HG02610 (cell line): ENCODE measurements around the gene CCDC180.
"Not testable (repeated sequence)": the region's sequence is repeated elsewhere in the genome, so short reads cannot be mapped to it uniquely, and the experiment has no call there.

ENCODE experiments used
- ATAC-seq: cut with Tn5 transposase; IDR thresholded peaks from one replicate; pipeline ENCODE4 v1.9.1; 2021; ENCODE audit warnings: mild to moderate bottlenecking, moderate library complexity; ENCODE audit not compliant: unreplicated experiment

Gene CCDC180

DNA sequence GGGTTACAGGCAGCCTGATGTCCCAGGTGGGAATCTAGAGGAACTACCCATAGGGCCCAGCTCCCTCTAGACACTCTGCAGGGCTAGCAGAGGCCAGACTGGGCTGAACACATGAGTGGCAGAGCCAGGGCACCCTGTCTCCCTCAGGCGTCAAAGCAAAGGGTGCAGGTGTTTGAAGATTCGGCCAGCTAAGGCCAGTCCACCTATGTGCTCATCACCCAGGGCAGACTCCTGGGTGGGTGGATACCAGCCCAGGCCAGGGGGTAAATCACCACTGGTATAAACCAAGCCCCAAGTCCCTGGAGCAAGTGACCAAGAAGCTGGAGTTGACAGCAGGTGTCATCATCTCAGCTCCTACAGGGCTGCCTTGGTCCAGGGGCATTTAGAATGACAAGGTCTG lies 3.4 kb downstream of the CCDC180 start:
- no peak for ATAC-seq

DNA sequence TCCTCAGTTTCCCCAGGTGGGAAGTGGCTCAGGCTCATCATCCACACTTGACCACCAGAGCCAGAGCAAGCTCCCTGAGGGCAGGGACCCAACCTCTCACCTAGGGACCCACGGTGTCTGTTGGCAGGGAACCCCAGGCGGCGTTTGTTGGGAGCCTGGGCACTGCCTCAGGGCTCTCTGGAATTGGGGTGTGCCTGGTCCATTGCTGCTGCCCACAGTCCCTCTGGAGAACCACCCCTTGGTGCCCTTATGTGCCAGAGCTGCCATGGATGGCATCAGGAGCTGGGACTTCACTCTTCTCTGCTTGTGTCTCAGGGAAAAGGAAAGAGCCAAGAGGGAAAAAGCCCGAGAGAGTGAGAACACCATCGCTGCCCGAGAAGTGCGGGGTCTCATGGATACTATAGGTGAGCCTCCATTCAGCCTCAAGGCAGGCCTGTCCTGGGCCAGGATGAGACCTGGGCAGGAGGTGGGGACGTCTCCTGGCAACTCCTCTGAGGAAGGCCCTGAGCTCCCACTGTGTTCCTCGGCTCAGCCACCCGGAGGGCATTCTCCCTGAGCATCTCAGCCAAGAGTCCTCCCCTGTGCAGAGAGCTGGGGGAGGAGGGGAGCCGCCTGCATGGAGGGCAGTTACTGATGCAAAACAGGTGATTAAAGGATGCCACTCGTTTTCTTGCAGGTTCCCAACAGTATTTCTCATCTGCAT lies 4.5 kb downstream of the CCDC180 start:
- ATAC-seq: no peak

DNA sequence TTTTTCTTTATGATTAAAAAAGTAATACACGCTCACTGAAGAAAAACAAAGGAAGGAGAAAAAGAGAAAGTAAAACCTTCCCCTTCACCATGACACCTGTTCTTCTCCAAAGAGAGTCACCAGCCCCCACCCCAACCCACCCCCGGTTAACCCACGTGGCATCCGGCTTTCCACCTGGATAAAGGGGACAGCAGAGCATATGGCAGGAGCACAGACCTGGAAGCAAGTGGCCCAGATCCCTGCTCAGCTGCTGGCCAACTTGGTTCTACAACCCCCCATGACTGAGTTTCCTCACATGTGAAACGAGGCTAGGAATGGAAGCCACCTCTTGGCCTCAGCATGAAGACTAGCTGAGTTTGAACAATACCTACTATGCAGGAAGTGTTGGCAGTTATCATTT lies 5.1 kb downstream of the CCDC180 start:
- no peak for ATAC-seq

DNA sequence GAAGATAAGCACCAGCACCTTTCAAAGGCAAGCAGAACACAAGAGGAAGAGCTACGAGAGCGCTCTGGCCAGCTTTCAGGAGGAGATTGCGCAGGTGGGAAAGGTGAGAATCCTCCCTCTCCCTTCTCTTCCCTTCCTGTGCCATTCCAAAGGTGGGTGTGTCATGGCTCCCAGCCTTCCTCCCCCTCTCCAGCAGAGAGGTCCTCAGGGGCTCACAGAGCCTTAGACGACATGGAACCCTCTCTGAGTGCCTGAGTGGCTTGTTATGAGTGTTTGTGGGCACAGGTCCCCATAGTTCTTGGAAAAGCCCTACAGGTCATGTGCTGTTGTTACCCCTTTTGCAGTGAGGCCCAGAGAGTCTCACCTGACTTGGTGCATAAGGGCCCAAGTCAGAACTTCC lies 5.8 kb downstream of the CCDC180 start:
- no peak for ATAC-seq

DNA sequence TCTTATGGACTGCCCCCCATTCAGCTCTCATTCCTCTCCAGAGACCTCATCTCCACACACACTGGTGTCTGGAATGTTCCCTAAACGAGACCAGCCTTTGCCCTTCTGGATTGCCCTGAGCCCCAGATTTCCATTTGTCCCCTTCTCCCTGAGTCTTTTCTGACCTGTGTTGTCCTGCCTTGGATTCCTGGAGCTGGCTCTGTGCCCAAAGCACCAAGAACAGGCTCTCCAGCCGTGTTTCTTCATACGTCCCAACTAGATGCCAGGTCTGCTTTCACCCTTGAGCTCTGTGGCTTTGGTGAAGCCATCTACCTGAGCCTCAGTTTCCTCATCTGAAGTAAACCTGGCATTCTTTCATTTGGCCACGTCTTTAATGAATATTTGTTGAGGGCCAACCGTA lies 6.3 kb downstream of the CCDC180 start:
- no peak for ATAC-seq

DNA sequence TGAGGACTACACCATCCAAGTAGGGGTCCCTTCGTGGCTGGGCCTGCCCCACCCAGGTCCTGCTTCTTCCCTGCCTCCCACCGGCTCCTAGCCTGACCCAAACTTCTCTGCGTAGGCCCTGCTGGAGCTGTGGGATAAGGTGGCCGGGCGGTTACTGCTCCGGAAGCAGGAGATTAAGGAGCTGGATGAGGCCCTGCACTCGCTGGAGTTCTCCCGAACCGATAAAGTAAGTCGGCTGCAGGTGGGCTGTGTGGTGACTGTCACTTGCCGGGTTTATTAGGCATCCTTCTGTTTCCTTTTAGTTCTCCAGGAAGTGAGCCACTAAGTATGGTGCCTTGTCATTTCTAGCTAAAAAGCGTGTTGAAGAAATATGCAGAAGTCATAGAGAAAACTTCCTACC lies 7.0 kb downstream of the CCDC180 start:
- no peak for ATAC-seq

DNA sequence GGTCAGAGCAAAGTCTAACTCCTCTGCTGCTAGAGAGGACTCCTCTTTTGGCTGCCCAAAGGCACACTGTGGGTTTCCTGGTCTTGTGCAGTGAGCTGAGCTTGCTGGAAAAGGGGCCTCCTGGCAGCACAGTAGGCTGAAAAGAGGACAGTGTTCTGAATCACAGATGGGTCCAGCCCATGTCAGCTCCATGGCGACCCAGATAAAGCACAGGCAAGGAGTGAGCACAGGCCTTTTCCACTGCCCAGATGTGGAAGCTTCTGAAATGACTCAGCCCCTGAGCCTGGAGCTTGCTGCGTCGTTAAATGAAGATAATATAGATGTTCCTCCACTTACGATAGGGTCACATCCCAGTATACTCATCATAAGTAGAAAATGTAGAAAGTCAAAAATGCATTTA lies 8.1 kb downstream of the CCDC180 start:
- no peak for ATAC-seq

DNA sequence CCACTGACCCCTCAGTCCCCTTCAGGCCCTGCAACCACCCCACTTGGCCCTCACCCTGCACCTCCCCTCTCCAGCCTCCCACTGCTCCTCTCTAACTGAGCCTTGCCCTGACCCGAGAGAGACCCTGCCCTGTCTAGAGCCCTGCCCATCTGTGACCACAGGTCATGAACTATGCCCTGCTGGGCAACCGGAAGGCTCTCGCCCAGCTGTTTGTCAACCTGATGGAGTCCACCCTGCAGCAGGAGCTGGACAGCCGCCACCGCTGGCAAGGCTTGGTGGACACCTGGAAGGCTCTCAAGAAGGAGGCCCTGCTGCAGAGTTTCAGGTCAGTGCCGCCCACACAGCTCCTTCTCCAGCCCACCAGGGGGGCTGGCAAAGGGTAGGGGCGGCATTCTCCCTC lies 9.4 kb downstream of the CCDC180 start:
- ATAC-seq: no peak

DNA sequence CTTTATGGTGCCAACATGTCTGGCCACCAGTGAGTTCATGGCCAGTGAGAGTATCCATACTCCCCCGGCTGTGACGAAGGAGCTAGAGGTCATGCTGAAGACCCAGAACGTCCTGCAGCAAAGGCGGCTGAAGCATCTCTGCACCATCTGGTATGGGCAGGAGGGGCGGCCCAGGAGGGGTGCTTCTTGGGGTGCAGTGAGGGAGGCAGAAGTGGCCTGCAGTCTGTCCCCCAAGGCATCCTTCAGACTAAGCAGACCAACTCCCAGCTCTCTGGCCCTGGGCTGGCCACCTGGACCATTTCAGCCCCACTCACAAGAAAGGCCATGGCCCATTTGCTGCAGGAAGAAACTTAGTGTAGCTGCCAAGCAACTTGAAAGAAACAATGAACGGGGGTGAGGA lies 11.0 kb downstream of the CCDC180 start:
- ATAC-seq: no peak

DNA sequence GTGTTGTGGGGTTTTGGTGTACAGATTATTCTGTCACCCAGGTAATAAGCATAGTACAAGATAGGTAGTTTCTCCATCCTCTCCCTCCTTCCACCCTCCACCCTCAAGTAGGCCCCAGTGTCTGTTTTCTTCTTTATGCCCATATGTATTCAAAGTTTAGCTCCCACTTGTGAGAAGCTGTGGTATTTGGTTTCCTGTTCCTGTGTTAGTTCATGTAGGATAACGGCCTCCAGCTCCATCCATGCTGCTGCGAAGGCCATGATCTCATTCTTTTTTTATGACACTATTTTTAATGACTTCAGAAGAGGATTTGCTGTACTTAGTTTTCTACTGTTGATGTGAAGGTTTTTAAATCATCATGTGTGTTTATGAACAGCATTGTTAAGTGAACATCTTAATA lies 11.9 kb downstream of the CCDC180 start:
- no peak for ATAC-seq

DNA sequence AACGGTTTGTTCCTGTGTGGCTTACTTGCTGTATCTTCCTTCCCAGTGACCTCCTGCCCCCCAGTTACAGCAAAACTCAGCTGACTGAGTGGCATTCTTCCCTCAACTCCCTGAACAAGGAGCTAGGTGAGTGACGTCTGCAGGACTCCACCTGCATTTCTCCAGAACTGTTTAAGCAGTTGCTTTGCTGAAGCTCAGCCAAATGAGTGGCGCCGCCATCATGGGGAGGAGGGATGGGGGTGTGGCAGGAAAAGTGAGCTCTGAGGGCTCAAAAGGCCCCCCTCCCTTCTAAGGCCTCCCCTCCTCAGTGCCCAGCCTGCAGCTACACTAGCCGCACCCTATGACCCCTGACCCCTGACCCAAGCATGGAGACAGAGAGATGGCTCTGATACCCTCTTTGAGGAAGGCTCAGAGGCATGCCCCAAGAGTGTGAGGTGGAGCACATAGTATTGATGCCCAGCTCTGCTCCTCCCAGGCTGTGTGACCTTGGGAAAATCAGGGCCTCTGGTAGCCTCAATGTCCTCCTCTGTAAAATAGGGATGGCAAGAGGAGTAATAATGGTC lies 12.7 kb downstream of the CCDC180 start:
- no peak for ATAC-seq

DNA sequence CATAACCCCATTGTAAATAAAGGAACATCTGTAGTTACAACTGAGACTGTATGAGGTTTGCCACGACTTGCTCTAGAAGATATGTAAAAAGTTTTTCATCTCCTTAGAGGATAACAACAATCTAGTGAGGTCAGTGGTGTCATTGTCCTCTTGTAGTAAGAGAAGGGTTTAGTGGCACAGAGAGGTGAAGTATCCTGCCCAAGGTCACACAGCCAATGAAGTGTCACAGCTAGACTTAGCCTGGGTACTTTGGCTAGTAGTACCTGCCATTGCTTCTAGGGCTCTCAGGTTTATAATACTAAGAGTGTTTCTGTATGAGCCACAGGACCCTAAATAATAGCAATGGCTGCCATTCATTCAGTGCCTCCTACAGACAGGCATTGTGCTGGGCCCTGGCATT lies 13.8 kb downstream of the CCDC180 start:
- ATAC-seq: no peak

DNA sequence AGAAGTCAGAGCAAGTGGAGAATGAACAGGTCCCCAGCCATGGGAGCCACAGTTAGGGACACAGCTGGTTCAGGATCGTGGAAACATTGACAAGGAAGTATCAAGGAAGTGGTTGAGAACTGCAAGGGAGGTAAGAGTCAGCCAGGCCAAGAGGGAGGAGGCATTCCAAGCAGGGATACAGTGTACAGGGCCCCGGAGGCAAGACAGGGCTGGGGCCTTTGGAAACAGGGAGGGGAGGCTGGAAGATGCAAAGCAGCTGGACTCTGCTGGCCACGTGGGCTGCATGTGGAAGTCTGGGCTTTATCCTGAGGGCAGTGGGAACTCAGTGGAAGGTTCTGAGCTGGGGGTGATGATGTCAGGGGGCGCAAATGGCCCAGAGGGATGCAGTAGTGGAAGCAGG lies 14.2 kb downstream of the CCDC180 start:
- ATAC-seq: no peak

DNA sequence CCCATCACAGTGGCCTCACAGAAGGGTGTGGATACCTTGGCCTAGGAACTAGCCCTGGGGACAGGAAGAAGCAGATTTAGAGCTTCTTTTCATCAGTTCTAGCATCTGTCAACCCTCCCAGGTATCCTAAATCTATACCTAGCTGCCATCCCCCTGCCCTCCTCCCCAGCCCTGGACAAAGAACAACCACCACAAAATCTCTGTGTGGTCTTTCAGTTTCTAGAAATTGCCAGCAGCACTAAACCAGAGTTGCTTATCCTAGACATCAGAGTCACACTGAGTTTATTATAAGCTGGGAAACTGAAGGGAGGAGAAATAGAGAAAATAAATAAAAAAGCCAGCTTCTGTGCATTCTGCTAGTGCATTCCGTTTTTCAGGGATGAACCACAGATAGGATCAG lies 14.6 kb downstream of the CCDC180 start:
- no peak for ATAC-seq

DNA sequence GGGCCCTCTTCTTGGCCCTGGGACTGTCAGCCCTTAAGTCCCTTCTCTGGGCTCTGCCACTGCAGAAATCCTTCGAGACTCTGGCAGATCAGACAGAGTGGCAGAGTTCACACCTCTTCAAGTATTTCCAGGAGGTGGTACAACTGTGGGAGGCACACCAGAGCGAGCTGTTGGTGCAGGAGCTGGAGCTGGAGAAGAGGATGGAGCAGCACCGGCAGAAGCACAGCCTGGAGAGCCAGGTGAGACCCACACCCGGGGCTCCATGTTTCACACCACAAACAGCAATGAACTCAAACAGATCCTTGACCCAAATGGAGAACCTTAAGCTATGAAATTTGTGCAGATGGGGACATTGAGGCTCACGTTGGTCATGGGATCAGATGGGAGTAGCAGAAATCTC lies 17.5 kb downstream of the CCDC180 start:
- ATAC-seq: no peak

DNA sequence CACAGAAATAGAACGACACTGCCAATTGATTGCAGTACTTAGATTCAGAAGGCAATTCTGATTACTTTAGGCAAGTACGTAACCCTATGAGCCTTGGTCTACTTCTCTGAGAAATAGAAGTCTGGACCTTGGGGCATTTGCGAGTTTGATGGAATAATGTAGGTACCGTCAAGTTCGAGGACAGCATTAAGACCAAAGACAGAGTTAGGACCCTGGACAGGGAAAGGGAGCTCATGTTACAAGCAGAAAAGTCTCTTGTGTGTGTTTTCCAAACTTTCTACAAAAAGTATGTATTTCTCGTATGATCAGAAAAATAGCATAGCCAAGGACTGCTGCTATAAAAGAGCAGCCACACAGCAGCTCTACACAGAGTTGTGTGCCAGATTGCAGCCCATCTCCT lies 20.1 kb downstream of the CCDC180 start:
- ATAC-seq: no peak

DNA sequence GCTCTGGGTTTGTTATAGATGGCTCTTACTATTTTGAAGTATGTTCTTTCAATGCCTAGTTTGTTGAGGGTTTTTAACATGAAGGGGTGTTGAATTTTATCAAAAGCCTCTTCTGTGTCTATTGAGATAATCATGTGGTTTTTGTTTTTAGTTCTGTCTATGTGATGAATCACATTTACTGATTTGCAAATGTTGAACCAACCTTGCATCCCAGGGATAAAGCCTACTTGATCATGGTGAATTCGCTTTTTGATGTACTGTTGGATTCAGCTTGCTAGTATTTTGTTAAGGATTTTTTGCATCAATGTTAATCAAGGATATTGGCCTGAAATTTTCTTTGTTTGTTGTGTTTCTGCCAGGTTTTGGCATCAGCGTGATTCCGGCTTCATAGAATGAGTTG lies 25.5 kb downstream of the CCDC180 start:
- no peak for ATAC-seq

DNA sequence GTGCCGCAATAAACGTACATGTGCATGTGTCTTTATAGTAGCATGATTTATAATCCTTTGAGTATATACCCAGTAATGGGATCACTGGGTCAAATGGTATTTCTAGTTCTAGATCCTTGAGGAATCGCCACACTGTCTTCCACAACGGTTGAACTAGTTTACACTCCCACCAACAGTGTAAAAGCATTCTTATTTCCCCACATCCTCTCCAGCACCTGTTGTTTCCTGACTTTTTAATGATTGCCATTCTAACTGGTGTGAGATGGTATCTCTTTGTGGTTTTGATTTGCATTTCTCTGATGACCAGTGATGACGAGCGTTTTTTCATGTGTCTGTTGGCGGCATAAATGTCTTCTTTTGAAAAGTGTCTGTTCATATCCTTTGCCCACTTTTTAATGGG lies 28.2 kb downstream of the CCDC180 start:
- ATAC-seq: not testable (repeated sequence)

DNA sequence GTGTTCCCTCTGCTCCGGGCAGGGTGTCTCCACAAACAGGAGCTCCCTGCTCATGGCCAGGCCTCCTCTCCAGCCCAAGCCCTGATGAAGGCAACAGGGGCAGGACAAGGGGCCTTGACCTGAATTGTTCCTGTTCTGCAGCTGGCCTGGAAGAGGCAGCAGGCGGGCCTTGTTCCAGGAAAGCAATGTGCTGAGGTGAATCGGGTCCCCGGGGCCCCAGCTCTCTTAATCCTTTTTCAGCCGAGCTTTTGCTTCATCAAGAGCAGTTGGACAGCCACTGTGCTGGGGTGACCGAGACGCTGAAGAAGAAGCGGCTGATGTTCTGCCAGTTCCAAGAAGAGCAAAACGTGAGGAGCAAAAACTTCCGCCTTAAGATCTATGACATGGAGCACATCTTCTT lies 41.4 kb downstream of the CCDC180 start:
- no peak for ATAC-seq

DNA sequence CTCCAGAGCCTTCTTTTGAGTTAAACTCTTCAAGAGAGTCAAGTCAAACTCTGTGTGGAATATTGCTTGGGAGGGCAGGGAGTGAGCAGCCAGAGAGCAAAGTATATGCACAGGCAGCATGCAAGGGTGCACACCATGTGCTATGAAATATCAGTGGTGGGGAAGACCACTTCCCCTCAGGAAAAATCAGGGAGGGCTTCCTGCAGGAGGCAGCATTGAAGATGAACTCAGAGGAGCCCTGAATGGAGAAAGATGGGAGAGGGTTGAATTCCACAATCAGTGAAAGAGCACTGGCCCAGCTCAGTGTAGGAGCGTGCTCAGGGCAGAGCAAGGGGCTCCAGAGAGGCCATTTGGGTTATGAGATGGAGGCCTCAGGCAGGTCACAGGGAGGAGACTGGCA lies 41.9 kb downstream of the CCDC180 start:
- no peak for ATAC-seq

DNA sequence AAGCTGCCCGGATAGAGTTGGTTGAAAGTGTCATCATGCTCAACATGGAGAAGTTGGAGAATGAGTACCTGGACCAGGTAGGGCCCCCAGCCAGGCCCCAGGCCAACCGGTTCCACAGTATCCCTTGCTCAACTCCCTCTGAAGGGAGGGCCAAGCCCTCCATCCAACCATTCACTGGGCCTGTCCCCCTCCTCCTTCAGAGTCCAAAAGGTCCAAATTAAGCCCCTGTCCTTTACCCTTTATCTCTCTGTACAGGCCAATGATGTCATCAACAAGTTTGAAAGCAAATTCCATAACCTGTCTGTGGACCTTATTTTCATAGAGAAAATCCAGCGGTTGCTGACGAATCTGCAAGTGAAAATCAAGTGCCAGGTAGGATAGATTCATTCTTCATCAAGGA lies 47.2 kb downstream of the CCDC180 start:
- no peak for ATAC-seq

DNA sequence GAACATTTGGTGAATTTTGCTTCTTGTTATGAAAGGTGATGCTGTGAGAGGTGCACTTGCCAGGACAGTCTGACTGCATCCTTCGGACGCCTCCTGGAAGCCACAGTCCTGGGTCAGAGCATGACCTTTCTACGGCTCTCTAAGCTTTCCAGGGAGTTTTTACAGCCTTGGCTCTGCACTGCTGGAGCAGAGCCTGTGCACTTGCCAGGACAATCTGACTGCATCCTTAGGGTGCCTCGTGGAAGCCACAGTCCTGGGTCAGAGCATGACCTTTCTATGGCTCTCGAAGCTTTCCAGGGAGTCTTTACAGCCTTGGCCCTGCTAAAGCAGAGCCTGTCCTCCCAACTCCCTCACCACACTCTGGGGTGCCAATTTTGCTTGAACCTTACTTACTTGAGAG lies 49.6 kb downstream of the CCDC180 start:
- no peak for ATAC-seq
